GM12873 (cell line): ENCODE results near the gene BLID.

ENCODE experiments used
- CTCF ChIP-seq: IDR thresholded peaks from 2 replicates; pipeline ENCODE4 v1.5.1; 2012; ENCODE audit warnings: low read depth, mild to moderate bottlenecking, moderate library complexity, low read length, control low read depth; ENCODE audit not compliant: insufficient read depth; ENCODE audit errors: missing control alignments

BLID gene

GRCh38 chr11:122075016-122075415, 41.0 kb downstream of the BLID start:
- no peak for TF ChIP-seq CTCF

- TF ChIP-seq CTCF, result no peak
Observed at GRCh38 chr11:122074022-122074421, 42.0 kb downstream of the BLID start.

- no peak for TF ChIP-seq CTCF
Observed at GRCh38 chr11:122071709-122072202, 44.3 kb downstream of the BLID start.

GRCh38 chr11:122069707-122070360, 46.2 kb downstream of the BLID start:
- TF ChIP-seq CTCF, result no peak

GRCh38 chr11:122068837-122069236, 47.2 kb downstream of the BLID start:
- TF ChIP-seq CTCF, result no peak

- no peak for TF ChIP-seq CTCF
Observed at GRCh38 chr11:122068141-122068540, 47.9 kb downstream of the BLID start.
